MM.1S (cell line): ENCODE data around the gene BTN2A1.
A peak's percentile ranks its signal among the peaks of the same experiment; 100 is the strongest.
"Not testable (repeated sequence)": the region's sequence is repeated elsewhere in the genome, so short reads cannot be mapped to it uniquely, and the experiment has no call there.

Experiments
- DNase-seq: peaks from one replicate; pipeline ENCODE4 v3.0.0-alpha.2; 2015
- H2AFZ ChIP-seq: fragments of 300-600 bp; sonication (generic); 2 replicates; pipeline ENCODE4 v1.6.0; 2016; ENCODE audit warnings: antibody characterized with exemption, low read length
- H3F3A ChIP-seq: fragments of 300-600 bp; sonication (generic); 2 replicates; pipeline ENCODE4 v1.6.1; 2016; ENCODE audit warnings: mild to moderate bottlenecking, antibody characterized with exemption, low read length, moderate library complexity, mixed read lengths; ENCODE audit not compliant: insufficient read depth
- H3K27ac ChIP-seq: fragments of 300-600 bp; sonication (generic); 2 replicates; pipeline ENCODE4 v1.5.1; 2016; ENCODE audit warnings: mild to moderate bottlenecking, low read length
- H3K27me3 ChIP-seq: fragments of 300-600 bp; sonication (generic); replicated peaks from 2 replicates; pipeline ENCODE4 v1.6.0; 2016; ENCODE audit warnings: low read length; ENCODE audit not compliant: insufficient read depth
- H3K36me3 ChIP-seq: fragments of 300-600 bp; sonication (generic); replicated peaks from 2 replicates; pipeline ENCODE4 v1.6.1; 2016; ENCODE audit warnings: mild to moderate bottlenecking, low read length, mixed read lengths; ENCODE audit not compliant: insufficient read depth
- H3K4me1 ChIP-seq: fragments of 300-600 bp; sonication (generic); 2 replicates; pipeline ENCODE4 v1.6.1; 2016; ENCODE audit warnings: low read length, mixed read lengths
- H3K4me2 ChIP-seq: fragments of 300-600 bp; sonication (generic); 2 replicates; pipeline ENCODE4 v1.6.0; 2016; ENCODE audit warnings: low read depth, low read length
- H3K4me3 ChIP-seq: fragments of 300-600 bp; sonication (generic); 2 replicates; pipeline ENCODE4 v1.5.1; 2016; ENCODE audit warnings: low read length, mixed read lengths
- H3K79me2 ChIP-seq: fragments of 300-600 bp; sonication (generic); 2 replicates; pipeline ENCODE4 v1.6.1; 2016; ENCODE audit warnings: mixed run types, low read length, mixed read lengths
- H3K9ac ChIP-seq: fragments of 300-600 bp; sonication (generic); 2 replicates; pipeline ENCODE4 v1.6.1; 2016; ENCODE audit warnings: low read length, mixed read lengths
- H3K9me2 ChIP-seq: fragments of 300-600 bp; sonication (generic); replicated peaks from 2 replicates; pipeline ENCODE4 v1.6.1; 2016; ENCODE audit warnings: mild to moderate bottlenecking, low read length, mixed read lengths; ENCODE audit not compliant: insufficient read depth
- H3K9me3 ChIP-seq: fragments of 300-600 bp; sonication (generic); replicated peaks from 2 replicates; pipeline ENCODE4 v1.6.1; 2016; ENCODE audit warnings: mild to moderate bottlenecking, low read length, mixed read lengths; ENCODE audit not compliant: insufficient read depth
- H4K20me1 ChIP-seq: fragments of 300-600 bp; sonication (generic); 2 replicates; pipeline ENCODE4 v1.6.1; 2016; ENCODE audit warnings: mild to moderate bottlenecking, low read length, moderate library complexity, mixed read lengths; ENCODE audit not compliant: insufficient read depth
- CTCF ChIP-seq: fragments of 300-600 bp; sonication (generic); IDR thresholded peaks from 2 replicates; pipeline ENCODE4 v1.5.1; 2016; ENCODE audit warnings: antibody characterized with exemption, low read length, mixed read lengths
- EZH2 ChIP-seq: fragments of 300-600 bp; sonication (generic); optimal IDR thresholded peaks from 2 replicates; pipeline ENCODE3; 2017; ENCODE audit warnings: low read depth, mild to moderate bottlenecking, antibody characterized with exemption, low read length, mixed read lengths
- EZH2phosphoT487 ChIP-seq: fragments of 300-600 bp; sonication (generic); IDR thresholded peaks from 2 replicates; pipeline ENCODE4 v1.6.1; 2018; ENCODE audit warnings: antibody characterized with exemption, low read length

The BTN2A1 gene

DNA sequence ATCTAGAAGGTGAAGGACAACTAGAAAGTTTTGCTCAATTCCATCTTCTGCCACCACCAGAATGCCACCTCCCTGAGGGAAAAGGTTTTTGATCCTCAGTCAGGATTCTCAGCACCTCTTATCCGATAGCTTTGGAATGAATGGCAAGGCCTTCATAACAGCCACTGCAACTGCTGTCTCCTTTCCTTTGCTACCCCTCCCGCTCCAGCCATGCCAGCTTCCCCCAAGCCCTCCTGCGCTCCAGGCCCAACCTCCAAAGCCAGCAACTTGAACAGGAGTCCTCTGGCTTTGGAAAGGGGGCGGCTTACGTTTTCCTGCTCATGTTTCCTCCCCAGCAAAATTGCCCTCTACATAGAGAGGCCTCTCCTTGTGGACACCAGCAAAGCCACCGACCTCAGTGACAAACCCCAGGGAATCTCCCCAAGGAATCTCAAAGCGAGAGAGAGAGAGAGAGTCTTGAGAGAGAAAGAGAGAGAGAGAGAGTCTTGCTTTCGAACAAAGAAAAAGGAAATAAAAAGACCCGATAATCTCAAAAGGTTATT is 420 bp upstream of the BTN2A1 start:
- peak overlapping the region; percentile 91 for H3K4me3 ChIP-seq
- no peaks in the 10 kb centered on the region for H3K9me2 ChIP-seq
- H3F3A ChIP-seq, result no peaks in the 10 kb centered on the region
- DNase-seq, result no peak
- H2AFZ ChIP-seq, result peak overlapping the region; percentile 90
- H3K4me2 ChIP-seq, result peak overlapping the region; percentile 74
- peaks cover 5% of the 10 kb centered on the region; the same call in 1 of the 2 replicates for H3K36me3 ChIP-seq
- H4K20me1 ChIP-seq, result no peaks in the 10 kb centered on the region
- H3K27ac ChIP-seq, result peak overlapping the region; percentile 5; the same call in 1 of the 2 replicates
- H3K27me3 ChIP-seq, result no peaks in the 10 kb centered on the region
- no peaks in the 10 kb centered on the region for H3K9me3 ChIP-seq
- TF ChIP-seq EZH2, result no peak
- no peak for TF ChIP-seq CTCF
- no peak for TF ChIP-seq EZH2phosphoT487
- peaks cover 34% of the 10 kb centered on the region for H3K79me2 ChIP-seq
- H3K4me1 ChIP-seq, result 0 out of 2 replicates have a peak, but pooled peaks cover 12% of the 10 kb centered on the region
- H3K9ac ChIP-seq, result peak overlapping the region; percentile 91; the same call in 1 of the 2 replicates

DNA sequence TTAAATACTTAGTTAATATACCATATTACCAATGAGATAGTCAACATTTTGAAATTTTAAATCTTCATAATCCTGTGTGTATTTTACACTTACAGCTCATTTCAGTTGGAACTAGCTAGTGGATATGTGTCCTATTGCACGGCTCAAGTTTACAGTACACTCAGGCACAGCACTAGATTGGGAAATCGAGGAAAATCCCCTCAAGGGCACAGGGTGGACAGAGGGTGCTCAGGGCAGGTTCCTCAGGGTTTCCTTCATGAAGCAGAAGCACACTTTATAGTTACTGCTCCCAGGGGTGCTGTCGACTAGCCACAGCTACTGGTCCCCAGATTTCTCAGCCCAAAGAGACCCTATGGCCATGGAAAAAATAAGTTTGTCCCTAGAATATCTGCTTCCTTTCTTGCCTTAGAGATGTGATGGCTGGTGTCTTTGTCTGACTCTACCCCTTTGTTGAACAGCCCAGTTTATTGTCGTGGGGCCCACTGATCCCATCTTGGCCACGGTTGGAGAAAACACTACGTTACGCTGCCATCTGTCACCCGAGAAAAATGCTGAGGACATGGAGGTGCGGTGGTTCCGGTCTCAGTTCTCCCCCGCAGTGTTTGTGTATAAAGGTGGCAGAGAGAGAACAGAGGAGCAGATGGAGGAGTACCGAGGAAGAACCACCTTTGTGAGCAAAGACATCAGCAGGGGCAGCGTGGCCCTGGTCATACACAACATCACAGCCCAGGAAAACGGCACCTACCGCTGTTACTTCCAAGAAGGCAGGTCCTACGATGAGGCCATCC is 1.5 kb downstream of the BTN2A1 start:
- Histone ChIP-seq H3K9ac (no peak overlapping the region), H3K36me3 (peaks cover 8% of the 10 kb centered on the region), H3K9me2 (no peaks in the 10 kb centered on the region), H3K4me1 (0 out of 2 replicates have a peak, but pooled peaks cover 12% of the 10 kb centered on the region), H3K4me3 (no peak overlapping the region), H3K79me2 (peaks cover 34% of the 10 kb centered on the region), H3K27me3 (no peaks in the 10 kb centered on the region), H4K20me1 (no peaks in the 10 kb centered on the region), H3F3A (no peaks in the 10 kb centered on the region), H2AFZ (no peak overlapping the region), H3K27ac (no peak overlapping the region), H3K4me2 (peak overlapping the region; percentile 47; the same call in 1 of the 2 replicates), H3K9me3 (no peaks in the 10 kb centered on the region)
- TF ChIP-seq EZH2, result no peak
- no peak for TF ChIP-seq EZH2phosphoT487
- no peak for TF ChIP-seq CTCF
- DNase-seq, result no peak

DNA sequence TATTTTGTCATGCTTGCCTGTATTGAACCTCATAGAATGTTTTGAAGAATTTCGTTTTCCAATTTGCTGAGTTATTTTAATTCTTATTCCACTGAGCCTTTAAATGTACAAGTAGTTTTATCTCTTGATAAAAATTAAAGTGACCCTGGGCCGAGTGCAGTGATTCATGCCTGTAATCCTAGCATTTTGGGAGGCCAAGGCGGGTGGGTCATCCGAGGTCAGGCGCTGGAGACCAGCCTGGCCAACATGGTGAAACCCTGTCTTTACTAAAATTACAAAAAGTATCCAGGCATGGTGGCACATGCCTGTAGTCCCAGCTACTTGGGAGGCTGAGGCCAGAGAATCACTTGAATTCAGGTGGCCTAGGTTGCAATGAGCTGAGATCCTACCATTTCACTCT is 3.6 kb downstream of the BTN2A1 start:
- peaks cover 14% of the 10 kb centered on the region for H3K36me3 ChIP-seq
- H3K79me2 ChIP-seq, result peaks cover 34% of the 10 kb centered on the region
- not testable (repeated sequence) for H3K27ac ChIP-seq, H3K4me3 ChIP-seq, H3F3A ChIP-seq, H4K20me1 ChIP-seq, H3K9me2 ChIP-seq, H3K9me3 ChIP-seq, DNase-seq, H3K27me3 ChIP-seq, H3K4me2 ChIP-seq, H2AFZ ChIP-seq, H3K9ac ChIP-seq
- H3K4me1 ChIP-seq, result 0 out of 2 replicates have a peak, but pooled peaks cover 12% of the 10 kb centered on the region

DNA sequence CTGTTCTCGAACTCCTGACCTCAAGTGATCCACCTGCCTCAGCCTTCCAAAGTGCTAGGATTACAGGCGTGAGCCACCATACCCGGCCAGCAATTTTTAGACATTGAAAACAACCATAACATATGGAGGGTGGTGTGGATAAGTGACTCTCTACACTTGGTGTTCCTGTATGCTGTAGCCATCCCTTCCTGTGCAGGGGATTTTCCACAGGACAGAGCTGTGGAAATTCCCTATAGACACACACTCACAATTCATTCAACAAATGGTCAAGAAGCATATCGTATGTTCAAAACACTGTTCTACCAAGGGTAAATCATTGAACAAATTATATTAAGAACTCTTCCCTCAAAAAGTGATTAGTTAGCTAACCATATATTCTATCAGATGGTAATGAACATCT is 6.3 kb downstream of the BTN2A1 start:
- no peak overlapping the region for H3K27ac ChIP-seq
- H3K36me3 ChIP-seq, result peaks cover 14% of the 10 kb centered on the region
- no peaks in the 10 kb centered on the region for H3K9me2 ChIP-seq

More for the DNA sequence above, 6.3 kb downstream of the BTN2A1 start:
- 0 out of 2 replicates have a peak, but pooled peaks cover 7% of the 10 kb centered on the region for H3K4me1 ChIP-seq
- no peaks in the 10 kb centered on the region for H3F3A ChIP-seq
- H4K20me1 ChIP-seq, result no peaks in the 10 kb centered on the region
- H2AFZ ChIP-seq, result no peak overlapping the region
- TF ChIP-seq CTCF, result no peak
- no peak for TF ChIP-seq EZH2phosphoT487
- TF ChIP-seq EZH2, result no peak
- no peak overlapping the region for H3K4me3 ChIP-seq
- no peaks in the 10 kb centered on the region for H3K9me3 ChIP-seq
- H3K27me3 ChIP-seq, result no peaks in the 10 kb centered on the region
- H3K4me2 ChIP-seq, result no peak overlapping the region
- peaks cover 22% of the 10 kb centered on the region for H3K79me2 ChIP-seq
- no peak overlapping the region for H3K9ac ChIP-seq
- DNase-seq, result no peak
